HG03565 (cell line): Measurements from ENCODE around the gene STEEP1.

Experiments used
- ATAC-seq: cut with Tn5 transposase; IDR thresholded peaks from one replicate; pipeline ENCODE4 v1.9.1; 2021; ENCODE audit warnings: mild to moderate bottlenecking, moderate library complexity; ENCODE audit not compliant: unreplicated experiment

STEEP1 gene

GRCh38 chrX:119565107-119565663 is at the start of gene STEEP1:
Gene STEEP1, minus strand, starts transcription at chrX:119565409. Its CDS starts 54 bp downstream, at chrX:119565355.
- ATAC-seq, result peak; percentile 74

- no peak for ATAC-seq
Measured at GRCh38 chrX:119614776-119615175, 49.6 kb upstream of the STEEP1 start.

- no peak for ATAC-seq
Measured at GRCh38 chrX:119607018-119607389, 41.8 kb upstream of the STEEP1 start.

DNA sequence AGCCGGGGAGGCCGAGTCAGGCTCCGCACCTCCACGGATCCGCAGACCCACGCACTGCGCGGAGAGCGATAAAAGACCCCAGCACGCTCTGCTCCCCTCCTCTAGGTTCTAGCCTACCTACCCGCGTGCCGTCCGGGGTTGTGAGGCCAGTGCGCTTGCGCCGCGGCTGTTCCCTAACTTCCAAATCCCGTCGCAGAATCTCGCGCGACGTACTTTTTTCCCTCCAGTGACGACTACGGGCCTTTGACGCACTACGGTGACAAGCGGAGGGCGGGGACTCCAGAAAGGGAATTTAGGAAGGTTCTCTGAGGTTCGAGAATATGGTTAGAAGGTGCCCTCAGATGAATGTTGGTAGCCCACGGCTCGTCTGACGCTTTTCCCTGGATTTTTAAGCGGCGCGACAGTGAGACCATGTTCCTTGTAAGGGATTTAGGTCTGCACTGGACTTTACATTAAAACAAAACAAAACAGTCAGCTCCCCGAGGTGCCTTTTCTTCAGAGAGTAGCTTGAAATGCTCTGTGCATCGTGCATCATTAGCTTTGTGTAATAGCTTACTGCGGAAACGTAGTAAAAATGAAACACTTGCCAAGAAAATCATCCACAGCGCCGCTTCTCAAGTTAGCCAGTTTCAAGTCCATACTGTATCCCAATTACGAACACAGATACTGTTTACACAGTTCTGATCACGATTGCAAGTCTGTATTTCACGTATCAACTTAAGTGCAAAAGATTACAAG is 41.2 kb upstream of the STEEP1 start, which contains the start of gene NKRF:
Gene NKRF, minus strand, starts transcription at position 145 of the 738 bp plus-strand sequence.
- ATAC-seq, result peak; percentile 81

GRCh38 chrX:119605464-119606279 is 40.5 kb upstream of the STEEP1 start:
- no peak for ATAC-seq

DNA sequence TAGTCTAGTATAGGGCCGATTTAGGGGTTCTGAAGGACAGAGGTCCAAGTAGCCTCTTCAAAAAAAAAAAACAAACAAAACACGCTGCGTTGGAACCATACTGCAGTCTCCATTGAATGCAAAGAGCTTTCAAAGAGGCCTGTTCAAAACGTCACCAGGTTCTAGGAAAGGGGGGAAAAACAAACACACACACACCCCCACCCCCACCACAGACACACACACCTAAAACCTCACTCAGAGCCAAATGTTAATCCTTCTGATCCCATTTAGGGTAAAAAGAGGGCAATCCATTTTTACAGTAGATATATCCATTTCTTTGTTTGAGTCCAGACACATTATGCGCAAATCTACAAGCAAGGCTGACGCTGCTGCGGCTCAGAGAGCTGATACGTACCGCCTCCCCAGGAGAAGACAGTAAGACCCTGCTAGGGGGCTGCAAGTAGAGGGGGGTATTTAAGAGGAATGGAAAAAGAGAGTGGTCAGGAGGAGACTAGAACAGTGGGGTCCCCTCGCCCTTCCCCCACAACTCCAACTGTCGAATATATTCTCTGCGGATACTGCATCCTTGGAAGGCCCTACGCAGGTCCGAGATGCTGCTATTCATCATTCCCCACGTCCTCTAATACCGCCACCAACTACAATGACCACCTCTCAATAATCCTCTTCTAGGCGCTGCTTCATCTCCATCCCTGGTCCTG is 39.7 kb upstream of the STEEP1 start:
- no peak for ATAC-seq

GRCh38 chrX:119602701-119603255 is 37.6 kb upstream of the STEEP1 start:
- ATAC-seq, result no peak

DNA sequence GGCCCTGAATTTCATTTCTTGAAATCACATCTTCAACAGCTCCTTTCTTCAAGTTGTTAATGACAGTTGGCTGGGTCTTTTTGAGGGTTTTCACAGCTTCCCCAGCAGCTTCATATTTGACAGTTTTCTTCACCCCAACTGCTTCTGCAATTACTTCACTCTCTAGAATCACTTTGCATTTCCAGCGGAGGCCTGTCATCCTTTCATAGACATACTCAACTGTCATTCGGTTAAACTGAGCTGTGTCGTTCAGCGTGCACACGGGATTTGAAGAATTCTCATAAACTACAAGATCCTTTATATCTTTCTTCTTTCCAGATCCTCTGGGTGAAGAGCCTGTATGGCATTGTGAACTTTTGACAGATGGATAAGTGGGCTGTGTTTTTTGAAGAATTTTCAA is 24.6 kb upstream of the STEEP1 start:
- no peak for ATAC-seq

GRCh38 chrX:119583431-119584059 is 18.3 kb upstream of the STEEP1 start:
- ATAC-seq, result no peak

DNA sequence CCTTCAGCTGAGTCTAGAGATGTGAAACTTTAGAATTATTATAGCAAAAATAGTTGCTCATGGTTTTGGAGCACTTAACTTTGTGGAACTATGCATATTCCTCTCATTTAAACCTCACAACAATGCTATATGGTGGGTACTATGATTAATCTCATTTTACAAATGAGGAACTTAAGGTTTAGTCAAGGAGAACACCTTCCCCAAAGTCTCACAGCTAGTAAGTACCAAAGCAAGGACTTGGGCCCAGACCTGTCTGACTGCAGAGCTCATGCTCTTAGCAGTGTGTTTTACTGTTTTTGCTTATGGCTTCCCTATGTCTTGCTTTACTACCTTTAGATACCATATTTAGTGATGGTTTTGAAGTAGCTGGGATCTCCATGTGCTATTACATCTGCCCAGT is 14.2 kb upstream of the STEEP1 start:
- ATAC-seq, result no peak

DNA sequence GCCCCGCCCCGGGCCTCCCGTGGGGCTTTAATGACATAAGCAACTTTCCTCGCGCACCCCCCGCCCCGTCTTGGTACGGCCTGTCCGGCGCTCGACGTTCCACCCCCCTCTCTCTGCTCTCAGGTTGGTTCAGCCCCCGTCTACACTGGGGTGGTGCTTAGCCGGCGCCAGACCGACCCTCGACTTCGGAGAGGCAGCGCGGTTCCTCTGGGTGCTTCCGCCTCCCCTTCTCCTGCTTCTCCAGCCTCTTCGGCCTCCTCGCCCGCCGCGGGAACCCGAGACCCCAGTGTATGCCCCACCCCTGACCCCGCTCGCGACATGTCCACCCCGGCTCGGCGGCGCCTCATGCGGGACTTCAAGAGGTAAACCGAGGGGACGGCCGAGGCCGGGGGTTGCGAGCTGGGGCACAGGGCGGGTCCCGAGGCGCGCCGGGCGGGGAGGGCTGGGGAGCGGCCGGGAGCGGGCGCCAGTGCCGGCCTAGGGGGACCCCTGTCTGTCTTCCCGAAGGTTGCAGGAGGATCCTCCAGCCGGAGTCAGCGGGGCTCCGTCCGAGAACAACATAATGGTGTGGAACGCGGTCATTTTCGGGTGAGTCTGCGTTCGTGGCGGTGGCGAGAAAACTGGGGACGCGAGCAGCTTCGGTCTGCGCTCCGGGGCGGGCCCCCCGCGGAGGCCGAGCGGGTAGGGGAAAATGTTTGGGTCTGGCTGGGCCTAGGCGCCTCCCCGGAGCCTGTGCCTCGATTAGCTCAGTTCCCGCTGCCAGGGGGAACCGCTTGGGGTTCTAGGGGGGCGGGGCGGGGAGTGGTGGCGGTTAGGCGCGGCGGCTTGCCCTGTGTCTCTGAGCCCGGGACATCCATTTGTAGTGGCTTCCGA is 9.4 kb upstream of the STEEP1 start, which contains the start of gene UBE2A:
Gene UBE2A, plus strand, starts transcription at position 170 of the 873 bp plus-strand sequence. Its CDS starts 149 bp downstream, at position 319.
- peak; percentile 68 for ATAC-seq

DNA sequence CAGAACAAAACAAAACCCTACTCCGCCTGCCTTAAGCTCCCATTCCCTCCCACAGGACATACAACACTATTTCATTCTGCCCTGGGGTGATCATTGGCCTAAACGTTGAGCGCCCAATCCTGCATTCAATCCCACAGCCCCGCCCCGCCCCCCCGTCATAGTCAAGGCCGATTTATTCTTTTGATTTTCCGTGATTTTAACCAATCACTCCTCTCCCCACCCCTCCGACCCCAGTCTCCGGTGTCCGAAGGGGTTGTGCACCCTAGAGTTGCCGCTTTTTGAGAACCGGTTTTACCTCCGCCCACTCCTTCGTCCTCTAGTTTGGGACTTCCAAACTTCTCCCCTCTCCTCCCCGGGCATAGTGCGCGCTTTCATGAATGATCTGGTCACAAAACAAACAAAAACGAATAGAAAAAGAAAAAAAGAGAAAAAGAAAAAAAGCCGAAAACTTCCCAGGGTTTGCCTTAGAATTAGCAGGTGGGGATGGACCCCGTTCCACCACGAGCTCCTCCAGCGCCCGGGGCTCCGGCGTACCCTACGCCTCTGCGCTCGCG is 8.7 kb upstream of the STEEP1 start:
- peak; percentile 61 for ATAC-seq

DNA sequence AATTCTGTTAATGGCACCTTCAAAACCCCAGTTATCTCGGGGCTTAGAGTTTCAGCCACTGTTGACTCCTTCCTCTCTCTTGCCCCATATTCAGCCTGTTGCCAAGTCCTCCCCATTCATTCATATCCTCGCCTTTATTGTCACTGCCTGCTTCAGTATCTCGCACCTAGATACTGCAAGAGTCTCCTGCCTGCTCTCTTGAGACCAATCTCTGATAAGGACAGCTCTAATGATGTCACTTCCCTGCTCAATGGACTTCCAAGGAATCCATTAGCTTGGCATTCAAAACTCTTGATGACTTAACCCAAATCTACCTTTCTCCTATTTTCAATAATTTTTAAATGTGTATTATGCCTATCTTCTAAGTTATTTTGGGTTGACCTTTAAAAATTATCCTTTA is 8.0 kb upstream of the STEEP1 start:
- ATAC-seq, result no peak

DNA sequence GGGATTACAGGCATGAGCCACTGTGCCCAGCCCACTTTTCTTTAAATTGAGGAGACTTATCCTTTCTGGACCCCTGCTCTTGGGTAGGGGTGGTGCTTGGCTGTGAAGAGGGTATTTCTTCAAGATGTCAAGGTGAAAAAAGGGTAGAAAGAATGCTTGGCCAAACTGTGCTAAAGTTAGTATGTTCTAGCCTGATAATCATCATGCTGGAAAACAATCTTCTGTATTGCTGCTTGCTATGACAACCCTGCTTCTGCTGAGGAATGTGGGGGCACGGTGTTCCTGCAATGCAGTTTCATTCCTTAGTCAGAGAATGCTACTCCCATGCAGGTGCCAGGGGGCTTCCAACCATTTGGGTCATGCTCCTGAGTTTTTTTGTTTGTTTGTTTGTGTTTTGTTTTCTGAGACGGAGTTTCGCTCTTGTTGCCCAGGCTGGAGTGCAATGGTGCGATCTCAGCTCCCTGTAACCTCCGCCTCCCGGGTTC is 5.2 kb upstream of the STEEP1 start:
- ATAC-seq, result no peak

DNA sequence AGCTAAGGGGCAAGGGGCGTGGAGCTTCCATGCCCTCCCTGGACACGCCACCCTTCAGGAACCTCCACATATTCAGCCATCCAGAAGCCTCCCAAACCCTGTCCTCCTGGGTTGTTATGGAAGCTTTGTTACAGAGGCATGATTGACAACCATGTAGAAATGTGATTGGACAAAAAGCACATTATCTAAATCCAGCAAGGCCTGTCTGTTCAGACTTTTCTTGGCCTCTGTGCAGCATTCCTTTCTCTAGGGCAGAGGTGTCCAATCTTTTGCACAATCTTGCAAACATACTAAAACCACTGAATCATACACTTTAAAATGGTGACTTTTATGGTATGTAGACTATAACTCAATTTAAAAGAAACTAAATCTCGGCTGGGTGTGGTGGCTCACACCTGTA is 12.7 kb downstream of the STEEP1 start:
- ATAC-seq, result no peak

DNA sequence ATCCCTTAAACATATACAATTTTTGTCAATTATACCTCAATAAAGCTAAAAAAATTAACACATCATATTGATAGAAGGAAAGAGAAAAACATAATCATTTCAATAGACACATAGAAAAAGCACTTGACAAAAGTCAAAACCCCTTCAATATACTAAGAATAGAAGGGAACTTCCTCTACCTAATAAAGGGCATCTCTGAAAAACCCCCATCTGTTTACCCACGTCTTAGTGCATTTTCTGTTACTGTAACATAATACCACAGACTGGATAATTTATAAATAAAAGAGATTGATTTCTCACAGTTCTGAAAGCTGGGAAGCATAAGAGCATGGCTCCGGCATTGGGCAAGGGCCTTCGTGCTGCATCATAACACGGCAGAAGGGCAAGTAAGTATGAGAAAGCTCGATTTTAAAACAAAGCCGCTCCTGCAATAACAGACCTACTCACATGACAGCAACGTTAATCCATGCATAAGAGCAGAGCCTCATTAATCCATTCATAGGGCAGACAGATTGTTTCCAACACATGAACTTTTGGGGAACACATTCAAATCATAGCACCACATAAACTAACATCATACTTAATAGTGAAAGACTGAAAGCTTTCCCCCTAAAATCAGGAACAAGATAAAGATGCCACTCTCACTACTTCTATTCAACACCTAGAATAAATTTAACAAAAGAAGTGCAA is 15.7 kb downstream of the STEEP1 start:
- ATAC-seq, result no peak

GRCh38 chrX:119541188-119541587 is 24.0 kb downstream of the STEEP1 start:
- no peak for ATAC-seq

DNA sequence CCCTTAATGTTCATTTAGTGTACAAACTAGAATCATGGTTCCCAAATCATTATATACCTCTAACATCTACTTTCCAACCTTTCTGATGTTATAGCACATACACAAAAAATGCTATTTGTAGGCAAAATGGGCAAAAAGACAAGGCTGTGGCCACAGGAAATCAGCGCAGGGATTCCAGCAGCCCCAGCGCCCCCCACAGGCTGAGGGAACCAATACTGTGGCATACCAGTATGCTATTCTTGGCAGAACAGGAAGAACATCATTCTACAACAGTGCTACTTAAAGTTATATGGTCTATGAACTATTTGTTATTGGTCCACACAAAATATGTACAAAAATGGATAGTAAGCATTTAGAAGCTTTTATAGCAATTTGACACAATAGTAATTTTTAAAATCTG is 25.3 kb downstream of the STEEP1 start:
- ATAC-seq, result no peak
